NCI-H2171 treated with DMSO at 0.1 percent for 48 hours (cell line): Measurements from ENCODE around the gene PDE4B.

Source experiments
- DNase-seq: peaks from one replicate; lab custom pipeline; 2025; lab: John Stamatoyannopoulos, UW

PDE4B gene

DNA sequence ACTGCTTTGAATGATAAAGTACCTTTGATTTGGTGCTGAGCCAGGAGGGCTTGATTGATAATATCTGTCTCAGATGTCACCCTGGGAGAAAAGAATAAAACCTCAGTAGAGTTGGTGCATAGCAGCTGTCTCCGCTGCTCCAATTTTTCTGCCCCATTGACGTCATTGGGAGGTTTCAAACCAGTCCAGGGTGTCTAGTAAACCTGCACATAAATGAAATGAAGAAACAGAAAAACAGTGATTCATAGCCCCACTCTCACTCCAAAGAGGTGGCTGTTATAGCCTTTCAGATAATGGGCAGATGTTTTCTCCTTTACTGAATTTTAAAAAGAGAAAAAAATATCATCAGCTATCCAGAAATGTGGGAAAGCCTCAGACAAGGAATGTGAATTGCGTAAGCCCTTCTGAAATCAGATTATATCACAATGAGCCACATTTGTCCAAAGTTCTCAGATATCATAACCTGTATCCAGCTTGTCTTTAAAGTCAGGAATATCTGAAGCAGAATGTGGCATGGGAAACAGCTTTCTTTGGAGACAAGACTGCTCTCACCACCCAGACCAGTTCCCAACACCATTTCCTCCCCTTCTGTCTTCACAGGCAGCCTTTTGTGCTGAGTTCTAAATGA is 390.0 kb downstream of the PDE4B start:
- peak; percentile 84 for DNase-seq

DNA sequence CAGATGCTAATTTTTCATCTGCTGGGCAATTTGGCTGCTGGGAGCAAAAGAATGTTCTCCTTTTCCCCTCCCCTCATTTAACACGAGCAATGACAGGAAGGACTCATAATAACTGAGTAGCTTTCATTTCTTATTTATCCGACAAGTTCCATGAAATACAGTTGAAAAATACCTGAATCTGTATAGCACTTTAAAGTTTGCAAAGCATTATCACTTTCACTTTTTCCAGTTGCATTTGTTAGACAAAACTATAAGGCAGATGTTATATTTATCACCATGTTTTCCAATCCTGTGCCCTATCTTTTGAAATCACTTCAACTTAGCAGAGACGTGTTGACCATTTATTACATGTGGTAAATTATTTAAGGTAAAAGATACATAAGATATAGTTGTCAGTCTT is 390.7 kb downstream of the PDE4B start:
- DNase-seq, result no peak

DNA sequence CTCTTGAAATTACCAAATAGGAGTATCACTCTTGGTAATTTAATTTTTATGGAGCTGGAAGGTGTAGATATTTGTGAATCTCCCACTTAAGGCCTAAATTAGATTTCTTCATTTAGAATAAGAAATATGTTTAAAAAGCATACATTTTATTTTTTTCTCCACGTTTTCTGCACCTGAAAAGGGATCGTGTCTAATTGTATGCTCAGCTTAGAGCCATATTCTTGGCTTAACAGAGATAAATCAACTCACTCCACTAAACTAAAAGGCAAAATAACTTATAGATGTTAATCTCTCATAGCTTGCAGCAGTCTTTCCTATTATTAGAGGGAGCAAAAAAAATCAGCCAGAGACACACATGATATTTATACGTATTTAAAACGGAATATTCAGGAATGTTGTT is 404.4 kb downstream of the PDE4B start:
- DNase-seq, result no peak

DNA sequence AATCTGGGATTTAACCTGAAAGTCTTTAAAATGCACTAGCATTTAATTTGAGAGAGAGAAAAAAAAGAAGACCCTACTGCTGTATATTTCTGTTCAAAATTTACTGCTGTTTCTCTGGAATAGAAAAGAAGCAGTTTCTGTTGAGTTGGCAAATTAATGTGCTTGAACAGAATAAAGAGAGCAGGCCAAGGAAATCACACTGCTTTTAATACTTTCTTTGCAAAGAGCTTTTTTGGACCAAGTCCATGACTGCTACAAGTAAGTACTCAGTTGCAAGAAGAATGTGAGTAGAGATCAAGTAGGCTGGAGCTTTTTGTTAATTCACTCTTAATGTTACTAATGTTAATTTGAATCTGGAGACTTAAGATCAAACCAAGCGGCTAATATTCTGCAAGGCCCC is 405.1 kb downstream of the PDE4B start:
- DNase-seq, result no peak

DNA sequence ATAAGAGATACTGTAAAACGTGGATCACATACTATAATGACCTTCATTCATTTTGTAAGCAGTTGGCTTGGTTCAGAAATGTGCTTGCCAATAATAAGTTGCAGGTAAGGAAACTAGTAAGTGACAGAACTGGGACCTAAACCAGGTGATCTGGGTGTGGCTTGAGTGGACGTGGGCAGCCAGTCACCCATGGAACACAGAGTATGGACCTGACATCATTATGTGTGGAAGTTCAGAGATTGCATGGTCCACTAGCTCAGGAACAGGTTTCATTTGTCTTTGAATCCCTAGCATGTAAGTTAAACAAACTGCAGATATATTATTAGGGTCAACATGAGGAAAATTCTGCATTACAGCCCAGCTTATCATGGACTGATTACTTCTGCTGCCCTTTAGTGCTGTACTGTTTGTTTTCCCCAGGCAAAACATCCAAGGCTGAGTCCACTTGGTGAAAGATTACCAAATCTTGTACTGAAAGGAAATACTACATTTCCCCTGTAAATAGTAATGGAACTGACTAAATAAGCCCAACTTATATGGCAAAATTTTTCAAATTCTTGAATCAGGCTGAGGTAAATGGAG is 414.0 kb downstream of the PDE4B start:
- no peak for DNase-seq

DNA sequence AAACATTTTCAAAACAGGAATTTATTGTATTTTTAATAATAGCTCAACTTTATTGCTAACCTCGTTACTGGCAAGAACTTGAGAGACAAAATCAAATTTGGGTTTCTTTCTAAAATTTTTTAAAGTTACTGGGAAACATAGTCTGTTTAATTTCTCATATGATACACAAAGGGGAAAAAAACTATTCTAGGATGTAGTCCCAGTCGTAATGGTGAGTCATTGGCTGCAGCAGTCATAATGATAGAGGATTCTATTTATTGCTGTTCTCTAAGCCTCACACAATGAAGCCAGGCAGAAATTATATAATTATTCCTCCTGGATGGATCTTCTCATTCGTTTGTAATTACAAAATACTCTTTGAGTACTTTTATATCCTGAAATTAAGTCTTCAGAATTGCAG is 414.8 kb downstream of the PDE4B start:
- peak; percentile 18 for DNase-seq

DNA sequence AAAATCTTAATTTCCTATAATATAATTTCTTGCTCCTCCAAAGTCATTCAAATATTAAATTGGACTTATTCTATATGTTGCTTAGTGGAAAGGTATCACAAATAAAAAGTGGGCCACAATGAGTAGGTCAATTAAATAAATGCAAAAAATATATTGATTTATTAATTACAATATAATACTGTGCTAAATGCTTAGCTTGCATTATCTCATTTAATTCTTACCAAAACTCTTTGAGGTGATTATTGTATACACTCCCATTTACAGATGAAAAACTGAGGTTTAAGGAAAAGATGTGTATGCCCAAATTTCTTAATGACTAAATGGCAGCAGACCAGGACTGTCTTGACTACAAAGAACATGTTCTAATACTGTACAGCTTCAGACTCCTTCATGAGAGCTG is 415.9 kb downstream of the PDE4B start:
- DNase-seq, result no peak

DNA sequence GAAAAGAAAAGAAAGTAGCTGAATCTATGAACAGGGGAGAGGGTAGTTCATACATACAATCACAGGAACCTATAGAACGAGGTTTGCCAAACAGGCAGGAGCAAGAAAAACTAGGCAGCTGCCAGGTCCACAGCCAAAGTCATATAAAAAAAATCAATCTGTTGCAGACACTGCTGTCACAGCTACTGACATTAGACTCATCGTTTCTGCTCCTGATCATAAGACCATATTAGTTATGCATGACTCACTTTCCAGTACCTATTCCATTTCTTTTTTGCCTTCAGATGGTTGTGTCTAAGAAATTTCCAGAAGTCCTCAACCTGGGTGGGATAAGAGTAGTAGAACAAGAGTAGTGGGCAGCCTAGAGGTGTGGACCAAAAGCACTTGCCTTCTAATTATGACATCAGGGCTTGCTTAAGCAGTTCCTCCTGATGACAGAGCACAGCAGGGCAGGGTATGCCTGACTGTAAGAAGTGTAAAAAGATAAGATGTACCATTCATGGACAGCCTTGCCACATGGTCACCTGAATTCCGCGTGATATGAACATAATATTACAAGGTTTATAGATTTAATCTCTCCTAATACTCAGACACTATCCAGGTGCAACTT is 418.0 kb downstream of the PDE4B start:
- DNase-seq, result peak; percentile 53

DNA sequence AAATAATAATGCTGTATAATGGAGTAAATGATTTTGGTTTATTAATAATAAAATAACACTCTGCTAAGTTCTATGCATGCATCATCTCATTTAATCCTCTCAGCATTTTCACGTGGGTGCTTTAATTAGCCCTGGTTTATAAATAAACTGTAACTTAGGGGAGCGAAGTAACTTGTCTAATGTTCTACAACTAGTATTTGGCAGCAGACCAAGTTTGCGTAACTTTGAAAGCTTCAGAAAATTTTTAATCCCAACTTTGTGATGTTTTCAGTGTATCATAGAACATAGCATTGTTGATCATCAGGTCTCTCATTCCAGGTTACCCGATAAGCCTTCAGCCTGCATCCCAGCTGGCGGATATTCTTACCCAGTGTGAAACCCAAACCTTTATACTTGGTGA is 418.8 kb downstream of the PDE4B start:
- DNase-seq, result no peak

DNA sequence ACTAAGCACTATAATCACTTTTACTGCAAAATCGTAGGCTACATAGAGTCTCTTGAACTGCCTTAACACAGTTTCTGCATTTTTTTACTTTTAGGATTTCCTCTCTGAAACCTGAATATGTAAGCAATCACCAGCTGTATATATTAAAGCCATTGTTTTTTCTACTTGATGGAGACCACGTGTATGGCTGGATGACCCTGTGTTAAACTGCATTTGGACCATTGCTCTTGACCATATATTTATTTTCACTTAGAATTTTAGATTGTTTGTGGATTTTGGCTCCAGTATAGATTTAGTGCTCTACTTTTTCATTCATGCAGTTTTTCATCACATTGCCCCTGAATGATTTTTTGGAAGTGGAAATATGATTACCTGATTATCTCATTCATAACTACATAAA is 420.8 kb downstream of the PDE4B start:
- DNase-seq, result no peak

DNA sequence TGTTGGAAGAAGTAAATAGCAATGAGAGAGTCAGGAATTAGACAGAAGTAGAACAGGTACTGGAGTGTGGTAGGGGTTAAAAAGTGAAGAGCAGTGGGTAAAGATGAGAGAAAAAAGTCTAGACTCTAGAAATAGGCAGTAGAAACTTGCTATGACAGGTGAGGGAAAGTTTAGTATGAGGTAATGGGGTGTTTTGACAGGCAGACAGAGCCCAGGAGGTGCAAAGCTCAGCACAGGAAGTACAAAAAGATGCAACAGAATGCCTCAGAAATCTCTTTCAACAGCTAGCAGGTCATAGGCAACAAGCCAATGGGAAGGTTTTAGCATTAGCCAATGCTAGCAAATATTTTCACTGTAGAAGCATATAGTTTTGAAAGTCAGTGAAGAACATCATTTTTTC is 422.2 kb downstream of the PDE4B start:
- no peak for DNase-seq

DNA sequence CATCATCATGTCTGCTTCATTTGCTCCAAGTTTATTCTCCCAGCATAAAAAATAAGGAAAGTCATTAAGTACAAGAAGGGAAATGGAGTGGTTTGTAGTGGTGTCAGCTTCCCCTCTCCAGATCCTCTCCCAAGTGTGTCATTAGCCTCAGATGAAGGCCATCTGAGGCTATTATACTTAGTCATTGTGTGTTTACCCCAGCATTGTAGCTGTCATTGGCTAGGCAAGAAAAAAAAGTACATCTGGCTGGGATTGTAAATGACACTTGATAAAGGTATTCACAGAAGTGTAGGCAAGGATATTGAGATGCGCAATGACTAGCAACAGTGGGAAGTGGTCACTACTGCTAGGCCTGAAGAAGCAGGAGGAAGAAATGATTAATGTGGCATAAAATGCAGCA is 424.3 kb downstream of the PDE4B start:
- no peak for DNase-seq

DNA sequence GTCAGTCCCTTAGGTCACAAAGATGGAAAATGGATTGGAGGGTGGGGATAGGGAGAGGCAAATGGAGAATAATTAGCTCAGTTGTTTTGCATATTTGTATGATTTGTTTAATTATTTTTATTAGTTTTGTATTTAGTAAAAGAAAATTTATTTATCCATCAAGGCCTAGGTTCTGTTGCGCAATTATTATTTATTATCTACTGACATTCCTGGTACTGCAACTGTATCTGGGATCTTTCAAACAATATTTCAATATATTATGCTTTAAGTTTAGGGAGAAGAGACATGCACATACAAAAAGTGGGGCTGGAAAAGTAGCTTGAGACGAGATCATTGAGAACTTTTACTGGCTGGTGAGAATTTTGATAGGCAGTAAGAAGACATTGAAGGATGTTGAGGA is 424.9 kb downstream of the PDE4B start:
- DNase-seq, result no peak

DNA sequence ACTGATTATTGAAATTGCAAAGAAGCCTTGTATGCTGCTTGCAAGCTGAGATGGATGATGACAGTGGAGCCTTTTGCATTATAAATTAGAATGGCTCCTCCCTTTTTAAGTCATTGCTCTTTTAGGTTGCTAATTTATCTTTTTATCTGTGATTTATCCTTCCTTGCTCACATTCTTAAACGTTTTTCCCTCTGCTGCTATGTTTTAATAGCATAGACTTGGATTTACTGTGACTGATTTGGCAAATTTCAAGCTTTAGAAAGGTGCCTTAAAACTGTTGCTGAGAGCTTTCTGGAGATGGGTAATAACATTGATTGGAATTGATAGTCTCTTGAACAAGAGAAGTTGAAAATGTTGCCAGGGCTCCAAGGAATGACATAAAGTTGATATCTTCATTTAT is 427.8 kb downstream of the PDE4B start:
- DNase-seq, result no peak

DNA sequence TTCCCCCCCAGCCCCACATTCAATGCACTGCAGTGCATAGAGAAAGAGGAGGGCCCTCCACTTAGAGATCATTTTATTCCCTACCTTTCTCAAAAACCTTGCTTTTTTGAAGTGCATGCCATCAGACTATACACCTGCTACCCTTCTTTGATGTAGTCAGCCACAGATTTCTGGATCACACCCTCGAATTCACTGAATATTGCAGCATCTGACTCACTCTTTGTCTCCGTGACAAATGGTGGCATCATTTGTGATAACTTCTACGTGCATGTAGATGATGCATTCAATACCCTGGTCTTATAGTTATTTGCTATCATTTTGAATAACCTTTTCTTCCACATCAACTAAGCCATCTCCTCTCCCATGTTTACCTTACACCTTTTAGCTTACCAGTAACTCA is 431.0 kb downstream of the PDE4B start:
- DNase-seq, result no peak

DNA sequence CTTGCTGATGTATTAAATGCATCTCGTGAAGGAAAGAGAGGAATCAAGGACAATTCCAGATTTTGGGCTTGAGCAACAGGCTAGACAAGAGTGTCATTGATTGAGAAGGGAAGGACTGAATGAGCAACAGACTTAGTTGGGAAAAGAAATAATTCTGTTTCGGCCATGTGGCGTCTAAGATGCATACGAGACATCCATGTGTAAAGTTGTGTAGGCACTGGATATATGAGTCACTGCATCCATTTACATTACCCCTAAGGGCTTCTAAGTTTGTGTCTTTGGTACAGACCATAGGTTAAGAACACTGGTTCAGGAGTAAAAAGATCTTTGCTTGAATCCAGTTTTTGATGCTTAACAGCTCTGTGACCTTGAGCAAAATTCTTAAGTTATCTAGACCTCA is 434.3 kb downstream of the PDE4B start:
- no peak for DNase-seq

DNA sequence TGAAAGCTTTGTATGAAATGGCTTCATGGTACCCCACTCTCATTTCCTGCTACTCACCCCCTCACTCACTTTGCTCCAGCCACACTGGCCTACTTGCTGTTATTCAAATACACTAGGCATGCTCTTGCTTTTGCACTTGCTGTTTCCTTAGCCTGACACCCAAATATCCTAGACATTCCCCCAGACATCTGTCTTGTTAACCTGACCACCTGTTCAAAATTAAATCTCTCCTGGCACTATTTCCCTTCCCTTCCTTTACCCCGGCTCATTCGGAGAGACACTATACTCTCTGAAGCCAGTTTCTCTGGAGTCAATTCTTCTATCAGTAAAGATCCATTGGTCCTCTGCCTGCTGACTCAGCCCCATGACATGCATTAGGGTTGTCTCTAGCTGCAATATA is 435.3 kb downstream of the PDE4B start:
- DNase-seq, result peak; percentile 54

DNA sequence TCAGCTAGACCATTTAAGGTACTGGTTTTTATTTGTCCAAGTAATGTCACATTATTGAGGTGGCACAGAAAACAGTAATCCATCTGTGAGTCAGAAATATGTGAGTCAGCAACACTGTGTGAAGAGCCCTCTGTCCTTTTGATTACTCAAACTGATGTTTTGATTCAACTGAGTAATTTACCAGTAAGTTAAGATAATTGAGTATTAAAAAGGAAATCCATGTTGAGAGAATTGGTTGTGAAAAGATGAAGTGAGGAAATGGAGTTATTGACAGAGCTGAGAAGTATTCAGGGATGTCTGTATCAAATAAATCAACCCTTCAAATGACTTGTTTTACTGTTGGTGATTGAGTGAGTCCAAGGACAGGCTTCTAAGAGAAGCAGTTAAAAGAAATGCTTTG is 438.5 kb downstream of the PDE4B start:
- no peak for DNase-seq

DNA sequence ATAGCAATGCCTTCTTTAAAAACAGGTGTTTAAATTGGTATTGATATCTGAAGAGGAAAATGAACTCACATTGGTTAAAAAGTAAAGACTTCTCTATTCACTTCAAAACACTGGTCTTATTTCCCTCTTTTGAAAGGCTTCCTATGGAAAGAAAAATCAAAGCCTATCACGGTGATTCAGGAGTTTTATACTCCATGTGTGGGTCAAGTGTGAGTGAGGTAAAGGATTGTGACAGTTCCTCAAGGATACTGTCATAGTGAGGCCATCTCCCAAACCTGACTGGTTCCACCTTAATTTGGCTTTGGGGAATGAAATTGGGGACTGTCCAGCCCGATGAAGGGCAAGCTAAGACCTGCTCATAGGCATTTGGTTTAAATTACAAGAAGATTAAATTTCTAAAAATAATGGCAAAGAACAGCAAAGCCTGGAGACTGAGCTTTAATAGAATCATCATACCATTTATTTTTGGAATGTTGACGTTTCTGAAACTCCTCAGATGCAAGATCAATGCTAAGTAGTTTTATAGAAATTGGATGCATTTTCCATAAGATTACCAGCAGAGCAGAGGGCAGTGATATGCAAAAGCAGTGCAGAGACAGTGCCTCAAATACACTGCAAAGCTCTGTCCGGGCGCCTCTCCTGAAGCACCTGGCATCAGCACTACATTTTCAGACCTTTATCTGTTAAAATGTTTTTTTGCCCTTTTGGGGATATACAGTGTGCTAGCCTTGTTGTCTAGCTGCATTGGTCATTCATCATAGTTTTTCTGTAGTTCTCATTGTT is 439.2 kb downstream of the PDE4B start:
- no peak for DNase-seq

DNA sequence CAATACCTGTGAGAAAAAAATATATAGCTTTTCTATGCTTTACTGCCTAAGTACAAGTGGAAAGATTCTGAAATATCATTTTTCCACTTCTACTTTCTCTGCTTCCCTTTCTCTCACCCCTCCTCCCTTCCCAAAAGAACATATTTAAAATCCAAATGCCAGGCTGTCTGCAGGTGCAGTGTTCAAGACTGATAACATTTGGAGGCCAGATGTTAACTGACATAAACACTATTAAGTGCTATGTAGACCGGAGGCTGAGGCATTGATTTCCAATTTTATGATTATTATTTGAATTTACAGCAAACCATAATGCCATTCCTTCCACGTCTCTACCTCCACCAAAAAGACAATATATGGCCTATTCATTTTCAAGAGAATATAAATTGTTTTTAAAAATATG is 444.3 kb downstream of the PDE4B start:
- DNase-seq, result peak; percentile 48

DNA sequence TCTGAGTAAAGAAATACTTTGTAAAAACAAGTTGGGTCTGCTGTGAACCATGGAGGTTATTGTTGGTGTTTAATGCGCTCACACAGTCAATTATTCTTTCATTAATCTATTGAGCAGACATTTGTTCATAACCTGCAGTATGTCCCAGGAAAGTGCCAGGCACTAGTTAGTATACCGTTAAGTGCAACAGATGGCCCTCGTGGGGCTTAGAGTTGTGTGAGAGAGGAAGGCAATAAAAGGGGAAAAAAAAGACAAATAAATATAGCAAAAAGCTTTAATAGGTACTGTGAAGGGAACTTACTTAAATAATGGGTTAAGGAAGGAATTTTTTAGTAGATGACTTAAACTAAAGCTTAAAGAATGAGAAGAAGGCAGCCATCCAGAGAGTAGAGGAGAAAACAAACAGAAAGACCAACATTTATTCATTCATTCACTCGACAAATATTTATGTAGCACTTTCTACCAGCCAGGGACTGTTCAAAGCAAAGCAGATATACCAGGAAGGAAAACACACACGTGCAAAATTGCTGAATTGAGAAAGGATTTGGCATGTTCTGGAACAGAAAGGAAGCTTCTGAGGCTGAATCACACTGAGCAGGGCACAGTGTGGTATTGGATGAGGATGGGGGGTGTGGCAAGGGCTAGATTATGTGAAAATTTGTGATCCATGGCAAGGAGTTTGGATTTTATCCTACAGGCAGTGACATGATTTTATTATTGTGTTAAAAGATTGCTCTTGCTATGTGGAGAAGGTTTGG is 445.2 kb downstream of the PDE4B start:
- DNase-seq, result peak; percentile 45

DNA sequence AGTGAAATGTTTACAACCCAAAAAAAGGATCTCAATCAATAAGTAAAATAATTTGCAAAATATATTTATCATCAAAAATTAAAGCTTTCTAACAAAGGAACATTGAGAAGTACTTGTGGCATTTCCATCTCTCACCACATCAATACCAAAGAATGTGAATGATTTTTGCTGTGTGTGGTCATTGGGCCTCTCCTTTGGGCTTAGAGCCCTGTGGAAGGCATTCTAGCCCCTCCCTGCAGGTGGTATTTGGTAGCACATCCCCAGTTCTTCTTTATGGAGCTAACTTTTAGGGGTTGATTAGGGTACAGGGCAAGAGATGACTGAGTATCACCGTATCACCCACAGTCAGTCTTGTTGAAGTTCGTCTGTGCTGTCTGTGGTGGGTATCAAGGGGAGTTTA is 447.1 kb downstream of the PDE4B start:
- DNase-seq, result no peak
